GM19455 (cell line): Measurements from ENCODE around the gene IRS2.

Experiments used
- ATAC-seq: cut with Tn5 transposase; IDR thresholded peaks from one replicate; pipeline ENCODE4 v1.9.1; 2021; ENCODE audit not compliant: unreplicated experiment

The IRS2 gene

GRCh38 chr13:109756778-109757177 is 29.6 kb downstream of the IRS2 start:
- no peak for ATAC-seq

GRCh38 chr13:109755997-109756396 is 30.4 kb downstream of the IRS2 start:
- ATAC-seq = no peak

GRCh38 chr13:109755551-109755950 is 30.8 kb downstream of the IRS2 start:
- no peak for ATAC-seq

GRCh38 chr13:109751477-109751876 is 34.9 kb downstream of the IRS2 start:
- no peak for ATAC-seq

GRCh38 chr13:109750221-109750775 is 36.1 kb downstream of the IRS2 start:
- ATAC-seq = no peak

GRCh38 chr13:109749365-109749764 is 37.0 kb downstream of the IRS2 start:
- ATAC-seq = no peak

- ATAC-seq = no peak
Measured at GRCh38 chr13:109748677-109749076, 37.7 kb downstream of the IRS2 start.

GRCh38 chr13:109747524-109747923 is 38.9 kb downstream of the IRS2 start:
- no peak for ATAC-seq

GRCh38 chr13:109746364-109746763 is 40.0 kb downstream of the IRS2 start:
- no peak for ATAC-seq

- no peak for ATAC-seq
Measured at GRCh38 chr13:109745702-109746101, 40.7 kb downstream of the IRS2 start.

- no peak for ATAC-seq
Measured at GRCh38 chr13:109745060-109745459, 41.3 kb downstream of the IRS2 start.

- ATAC-seq = no peak
Measured at GRCh38 chr13:109744512-109745051, 41.8 kb downstream of the IRS2 start.

- no peak for ATAC-seq
Measured at GRCh38 chr13:109743706-109744453, 42.5 kb downstream of the IRS2 start.

- no peak for ATAC-seq
Measured at GRCh38 chr13:109741966-109742365, 44.4 kb downstream of the IRS2 start.

GRCh38 chr13:109740721-109741120 is 45.7 kb downstream of the IRS2 start:
- ATAC-seq = no peak

- ATAC-seq = no peak
Measured at GRCh38 chr13:109740121-109740520, 46.3 kb downstream of the IRS2 start.

- ATAC-seq = no peak
Measured at GRCh38 chr13:109738298-109738746, 48.1 kb downstream of the IRS2 start.

GRCh38 chr13:109737606-109738005 is 48.8 kb downstream of the IRS2 start:
- no peak for ATAC-seq

- ATAC-seq = no peak
Measured at GRCh38 chr13:109737046-109737573, 49.3 kb downstream of the IRS2 start.

GRCh38 chr13:109735436-109735966 is 50.9 kb downstream of the IRS2 start:
- ATAC-seq = no peak

- no peak for ATAC-seq
Measured at GRCh38 chr13:109734002-109734785, 52.2 kb downstream of the IRS2 start.
